CD4-positive, alpha-beta T cell treated with Interleukin-15 for 4 hours (primary cell): Measurements from ENCODE around the gene WARS2.

Source experiments
- DNase-seq: peaks from one replicate; pipeline ENCODE4 v3.0.0-alpha.2; 2020; ENCODE audit warnings: low spot score

The WARS2 gene

DNA sequence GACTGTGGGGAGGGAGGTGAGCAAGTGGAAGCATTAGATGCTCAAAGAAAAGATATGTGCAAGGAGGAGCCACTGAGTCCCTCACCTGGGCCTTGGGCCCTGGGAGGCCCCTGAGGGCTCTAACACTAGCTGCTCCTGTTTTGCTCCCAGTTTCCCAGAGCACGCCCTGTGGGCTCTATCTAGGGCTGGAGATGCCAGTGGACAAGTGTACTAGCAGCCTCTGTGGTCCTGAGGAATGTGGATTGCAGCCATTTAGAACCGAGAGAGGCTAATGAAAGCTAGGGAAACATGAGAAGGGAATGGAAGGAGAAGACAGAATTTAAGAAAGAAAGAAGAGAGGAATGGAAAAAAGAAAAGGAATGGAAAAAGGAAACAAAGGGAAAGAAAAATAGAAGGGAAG, 142.3 kb downstream of the WARS2 start:
- no peak for DNase-seq

DNA sequence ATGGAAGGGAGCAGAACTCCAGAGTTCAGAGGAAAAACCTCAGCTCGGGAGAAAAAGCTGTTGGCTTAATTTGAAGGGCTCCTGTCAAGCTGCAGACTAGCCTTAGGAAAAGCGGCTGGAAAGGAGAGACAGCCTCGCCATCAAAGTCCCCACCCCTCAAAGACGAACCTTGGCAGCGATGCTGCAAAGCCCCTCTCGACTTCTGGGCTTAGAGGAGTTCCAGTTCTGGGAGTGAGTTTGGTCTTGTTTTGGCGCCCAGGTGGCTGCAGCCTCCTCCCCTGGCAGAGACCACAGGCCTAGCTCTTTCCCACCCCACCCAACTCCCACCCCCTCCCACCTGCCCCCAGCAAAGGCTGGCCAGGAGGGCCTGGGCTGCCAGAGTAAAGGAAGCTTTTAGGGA, 143.2 kb downstream of the WARS2 start:
- no peak for DNase-seq

DNA sequence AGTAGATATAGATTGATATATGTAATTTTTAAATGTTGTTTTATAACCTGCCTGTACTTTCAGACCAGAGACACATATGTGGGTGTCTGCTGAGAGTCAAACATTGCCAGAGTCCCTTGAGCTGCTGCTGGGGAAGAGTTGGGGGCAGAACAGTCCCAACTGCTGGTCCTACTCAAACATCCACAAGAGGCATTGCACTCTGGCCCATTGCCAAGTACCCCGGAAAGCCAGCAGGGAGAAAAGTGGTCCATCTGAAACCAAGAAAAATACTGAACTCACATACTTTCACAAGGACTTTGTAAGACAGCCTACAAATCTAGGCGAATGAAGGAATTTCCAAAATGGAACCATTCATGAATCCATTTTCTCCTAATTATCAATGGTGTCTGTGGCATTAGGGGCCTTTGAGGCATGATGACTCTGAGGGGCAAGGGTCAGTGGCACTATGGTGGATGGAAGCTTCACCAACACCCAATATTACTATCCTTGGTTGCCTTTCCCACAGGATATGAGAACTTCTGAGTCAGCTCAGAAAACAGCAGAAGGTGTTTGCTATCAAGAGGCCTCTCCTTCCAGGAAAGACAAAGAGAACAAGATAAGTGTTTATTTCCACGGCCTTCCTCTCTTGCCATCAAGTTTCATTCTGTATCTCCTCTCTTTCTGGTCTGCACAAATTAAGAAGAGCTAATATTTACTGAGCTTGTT, 145.0 kb downstream of the WARS2 start:
- DNase-seq = no peak

DNA sequence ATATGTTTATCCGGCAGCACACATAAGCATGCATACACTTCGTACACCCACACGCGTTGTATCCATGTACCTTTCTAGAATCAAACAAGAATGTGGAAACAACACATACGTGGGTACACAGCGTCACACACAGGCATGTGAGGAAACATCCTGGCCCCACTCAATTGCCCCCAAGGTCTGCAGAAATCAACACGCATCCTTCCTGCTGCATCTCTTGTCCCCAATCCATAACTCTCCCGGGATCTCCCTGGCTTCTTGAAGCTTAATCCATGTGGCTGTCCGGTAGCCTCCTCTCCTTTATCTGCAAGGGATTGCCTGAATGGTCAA, 146.8 kb downstream of the WARS2 start:
- DNase-seq = no peak

DNA sequence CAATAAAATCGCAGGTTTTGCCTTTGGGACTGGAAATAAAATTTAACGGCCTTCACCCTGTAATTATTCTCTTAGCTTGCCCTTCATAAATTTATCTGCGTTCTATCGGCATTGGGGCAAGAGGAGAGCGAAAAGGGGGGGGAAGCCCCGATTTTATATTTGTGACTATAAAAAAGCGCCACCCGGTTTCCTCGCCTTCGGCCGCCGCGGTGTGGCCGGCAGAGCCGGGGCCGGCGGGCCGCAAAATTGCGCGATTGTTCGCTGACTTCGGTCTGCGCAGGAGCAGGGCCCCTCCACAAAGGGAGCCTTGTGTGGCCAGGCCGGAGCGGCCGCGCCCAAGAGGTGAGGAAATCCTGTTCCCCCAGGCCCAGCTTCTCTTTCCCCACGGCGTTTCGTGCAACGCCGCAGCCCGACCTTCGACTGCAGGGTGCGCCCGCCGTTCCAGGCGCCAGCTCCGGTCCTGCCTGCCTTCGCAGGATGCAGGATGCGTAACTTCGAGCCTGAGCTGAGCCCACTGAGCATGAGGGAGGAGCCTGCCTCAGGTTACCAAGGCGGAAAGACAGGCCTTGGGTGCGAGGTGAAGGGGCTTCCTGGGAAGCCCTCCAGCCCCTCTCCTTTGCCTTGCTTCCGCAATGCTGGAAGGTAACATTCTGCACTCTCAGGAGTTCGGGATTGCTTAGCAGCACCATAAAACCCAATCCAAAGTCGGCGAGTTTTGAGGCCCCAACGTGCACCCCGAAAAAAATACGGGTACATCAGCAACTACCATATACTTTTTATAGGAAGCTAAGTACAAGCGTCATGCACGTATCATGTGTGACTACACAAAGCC, 147.4 kb downstream of the WARS2 start:
- no peak for DNase-seq

GRCh38 chr1:118992237-118992825, 148.1 kb downstream of the WARS2 start:
- DNase-seq = no peak

DNA sequence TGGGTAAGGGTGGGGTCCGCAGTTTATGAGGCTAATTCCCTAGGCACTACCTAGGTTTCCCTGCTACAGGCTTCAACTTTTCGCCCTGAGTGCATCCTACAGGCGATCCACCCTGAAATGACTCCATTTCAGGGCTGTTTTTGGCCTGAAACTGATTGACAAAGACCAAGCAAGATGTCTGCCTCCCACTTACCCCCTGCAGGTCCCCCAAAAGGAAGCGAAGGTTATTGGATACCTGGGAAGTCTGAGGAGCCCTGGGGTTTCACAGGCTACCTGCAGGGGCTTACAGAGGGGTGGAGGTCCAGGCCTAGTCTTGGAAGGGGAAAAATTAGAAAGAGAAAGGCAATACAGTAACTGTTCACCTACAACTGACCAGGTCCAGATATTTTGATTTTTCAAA, 149.0 kb downstream of the WARS2 start:
- DNase-seq = no peak

GRCh38 chr1:118990513-118991152, 149.8 kb downstream of the WARS2 start:
- no peak for DNase-seq

DNA sequence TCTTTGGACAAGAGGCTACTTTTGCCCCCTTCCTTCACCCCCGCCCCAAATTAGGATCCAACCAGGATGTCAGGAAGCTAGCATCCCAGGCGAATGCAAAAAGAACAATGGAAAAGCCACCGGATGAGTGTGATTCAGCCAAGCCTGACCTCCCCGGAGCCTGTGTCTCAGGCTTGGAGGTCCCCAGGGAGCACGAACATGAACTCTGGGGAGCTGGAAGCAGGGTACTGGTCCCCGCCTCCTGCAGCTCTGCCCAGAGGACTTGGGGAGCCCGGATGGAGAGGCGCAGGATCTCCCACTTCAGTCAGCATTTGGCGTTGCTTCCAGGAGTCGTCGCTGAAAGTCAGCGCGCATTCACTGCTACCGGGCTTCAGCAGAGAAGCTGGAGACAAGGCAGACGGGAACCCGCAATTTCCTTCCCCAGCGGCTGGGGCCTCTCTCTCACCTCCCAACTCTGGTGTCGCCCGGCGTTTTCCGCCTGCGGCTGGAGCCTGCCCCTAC, 150.5 kb downstream of the WARS2 start:
- no peak for DNase-seq

- DNase-seq = no peak
Observed at GRCh38 chr1:118989006-118989815, 151.2 kb downstream of the WARS2 start.

- no peak for DNase-seq
Observed at GRCh38 chr1:118988186-118989005, 152.1 kb downstream of the WARS2 start, which contains the start of gene TBX15. TBX15 (minus strand) TSS chr1:118988343; CDS start chr1:118987795, 548 bp downstream.

DNA sequence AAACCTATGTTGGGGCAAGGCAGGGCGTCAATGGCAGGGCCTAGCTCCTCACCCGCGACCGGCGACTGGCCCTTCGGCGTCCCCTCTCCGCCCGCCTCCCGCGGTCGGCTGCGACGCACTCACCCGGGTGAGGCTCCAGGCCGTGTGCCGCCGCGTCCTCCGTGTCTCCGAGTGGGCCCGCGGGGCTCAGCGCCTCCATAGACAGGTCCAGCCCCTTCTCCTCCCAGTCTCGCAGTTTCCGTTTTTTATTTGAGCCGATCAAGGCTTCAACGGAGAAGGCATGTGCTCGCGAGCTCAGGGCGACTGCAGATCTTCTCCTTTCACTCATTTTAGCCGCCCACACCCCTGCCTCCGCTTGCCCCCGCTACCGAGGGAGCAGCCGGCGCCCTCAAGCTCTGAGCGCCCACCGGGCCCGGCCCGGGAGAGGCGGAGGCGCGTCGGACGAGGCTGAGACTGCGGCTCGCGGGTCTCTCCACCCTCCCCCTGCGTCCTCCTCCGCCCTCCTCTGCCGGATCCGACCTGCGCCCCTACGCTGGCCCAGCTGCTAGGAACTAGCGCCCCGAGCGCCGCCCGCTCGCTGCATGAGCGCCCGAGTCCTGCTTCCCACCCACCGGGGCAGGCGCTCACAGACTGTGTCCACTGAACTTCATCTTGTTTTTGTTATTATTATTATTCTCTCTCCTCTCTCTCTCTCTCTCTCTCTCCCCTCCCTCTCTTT, 152.8 kb downstream of the WARS2 start:
- no peak for DNase-seq

GRCh38 chr1:118986555-118987467, 153.6 kb downstream of the WARS2 start:
- no peak for DNase-seq

GRCh38 chr1:118985640-118986554, 154.6 kb downstream of the WARS2 start:
- DNase-seq = no peak

GRCh38 chr1:118984722-118985639, 155.5 kb downstream of the WARS2 start:
- DNase-seq = no peak

- DNase-seq = no peak
Observed at GRCh38 chr1:118984086-118984721, 156.2 kb downstream of the WARS2 start.
